ENCODE data around the gene DLD. TPM values are rescaled to one million over a fixed set of nuclear protein-coding genes. Genes with fewer than 3 reads are reported as not detected.
A peak's percentile ranks its signal among the peaks of the same experiment; 100 is the strongest.

The DLD gene
- total and polyA plus RNA-seq, 4 donors = 49.4 to 121 (median 67.1) TPM

DNA sequence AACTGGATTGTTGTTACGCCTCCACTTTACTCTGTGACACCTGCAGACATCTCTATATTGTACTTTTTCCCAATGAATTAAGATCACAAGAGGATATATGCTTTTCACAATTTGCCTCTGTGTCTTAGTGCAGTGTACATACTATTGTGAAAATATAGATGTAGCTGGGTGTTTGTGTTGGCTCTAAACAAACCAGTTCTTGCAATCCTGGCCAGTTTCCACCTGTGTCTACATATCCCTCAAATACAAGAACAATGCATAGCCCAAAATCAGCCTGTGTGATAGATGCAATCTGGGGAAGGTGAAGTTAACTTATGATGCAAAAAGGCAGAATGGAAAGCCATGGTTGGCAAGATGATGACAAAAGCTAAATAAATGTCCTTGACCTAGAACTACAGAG, 36.5 kb upstream of the DLD start:
- no peaks in the 10 kb centered on the region for H3K9me3 ChIP-seq (ENCODE audit: control insufficient read depth in 4 of 4, low read length in 3 of 4)
- WGBS = 98% methylated on average over 1 of the region's 1 CpG
- no peaks in the 10 kb centered on the region for H3K27me3 ChIP-seq (ENCODE audit: control insufficient read depth in 4 of 4, insufficient read depth in 4 of 4, low read length in 3 of 4)
- no peak overlapping the region for H3K9ac ChIP-seq (ENCODE audit: low read depth in 1 of 2, low read length in 2 of 2)
- H3K4me3 ChIP-seq (ENCODE audit: low read depth in 1 of 3, low read length in 3 of 3) = no peak overlapping the region
- no peaks in the 10 kb centered on the region for H3K36me3 ChIP-seq (ENCODE audit: control insufficient read depth in 4 of 4, insufficient read depth in 3 of 4, low read depth in 1 of 4, low read length in 3 of 4)
- H3K4me1 ChIP-seq (ENCODE audit: control insufficient read depth in 4 of 4, insufficient read depth in 4 of 4, low read length in 3 of 4) = peaks cover 2 to 14% (median 10%) of the 10 kb centered on the region in 4 donors
- TF ChIP-seq FOXA1 (IDR thresholded peaks at IDR 0.05) = no peak
- TF ChIP-seq RXRA (IDR thresholded peaks at IDR 0.05) = no peak
- TF ChIP-seq FOXA2 (IDR thresholded peaks at IDR 0.05) = no peak
- TF ChIP-seq NR2F2 (IDR thresholded peaks at IDR 0.05) = no peak
- TF ChIP-seq, protein P1, sequence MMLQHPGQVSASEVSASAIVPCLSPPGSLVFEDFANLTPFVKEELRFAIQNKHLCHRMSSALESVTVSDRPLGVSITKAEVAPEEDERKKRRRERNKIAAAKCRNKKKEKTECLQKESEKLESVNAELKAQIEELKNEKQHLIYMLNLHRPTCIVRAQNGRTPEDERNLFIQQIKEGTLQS (IDR thresholded peaks at IDR 0.05) = no peak
- no peak overlapping the region for H3K27ac ChIP-seq (ENCODE audit: low read depth in 1 of 2, low read length in 2 of 2)
- DNase-seq (ENCODE audit: low spot score) = no peak

DNA sequence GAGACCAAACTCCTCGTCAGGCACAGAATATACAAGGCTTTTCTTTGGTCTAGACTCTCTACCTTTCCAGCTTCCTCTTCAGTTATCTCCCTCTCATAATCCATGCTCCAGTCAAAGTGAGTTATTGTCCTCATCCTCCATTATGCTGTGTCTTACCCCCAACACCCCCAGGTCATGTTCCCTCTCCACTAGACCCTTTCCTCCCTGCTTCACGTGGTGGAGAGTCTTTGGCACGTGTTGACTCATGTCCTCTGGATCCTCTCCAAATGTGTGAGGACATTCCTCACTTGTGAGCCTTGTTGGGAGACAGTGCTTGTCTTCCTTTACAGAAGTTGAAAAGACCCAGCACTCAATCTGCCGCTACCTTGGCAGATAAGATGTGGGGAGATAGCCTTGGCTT, 36.0 kb upstream of the DLD start:
- WGBS = 59% methylated on average over 4 of the region's 4 CpGs
- peaks cover 2 to 19% (median 15%) of the 10 kb centered on the region in 4 donors for H3K4me1 ChIP-seq (ENCODE audit: control insufficient read depth in 4 of 4, insufficient read depth in 4 of 4, low read length in 3 of 4)
- no peaks in the 10 kb centered on the region for H3K9me3 ChIP-seq (ENCODE audit: control insufficient read depth in 4 of 4, low read length in 3 of 4)
- no peaks in the 10 kb centered on the region for H3K27me3 ChIP-seq (ENCODE audit: control insufficient read depth in 4 of 4, insufficient read depth in 4 of 4, low read length in 3 of 4)
- no peak for DNase-seq (ENCODE audit: low spot score)
- H3K27ac ChIP-seq (ENCODE audit: low read depth in 1 of 2, low read length in 2 of 2) = no peak overlapping the region
- TF ChIP-seq, protein P2, sequence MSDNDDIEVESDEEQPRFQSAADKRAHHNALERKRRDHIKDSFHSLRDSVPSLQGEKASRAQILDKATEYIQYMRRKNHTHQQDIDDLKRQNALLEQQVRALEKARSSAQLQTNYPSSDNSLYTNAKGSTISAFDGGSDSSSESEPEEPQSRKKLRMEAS (IDR thresholded peaks at IDR 0.05) = no peak
- TF ChIP-seq, protein P3, sequence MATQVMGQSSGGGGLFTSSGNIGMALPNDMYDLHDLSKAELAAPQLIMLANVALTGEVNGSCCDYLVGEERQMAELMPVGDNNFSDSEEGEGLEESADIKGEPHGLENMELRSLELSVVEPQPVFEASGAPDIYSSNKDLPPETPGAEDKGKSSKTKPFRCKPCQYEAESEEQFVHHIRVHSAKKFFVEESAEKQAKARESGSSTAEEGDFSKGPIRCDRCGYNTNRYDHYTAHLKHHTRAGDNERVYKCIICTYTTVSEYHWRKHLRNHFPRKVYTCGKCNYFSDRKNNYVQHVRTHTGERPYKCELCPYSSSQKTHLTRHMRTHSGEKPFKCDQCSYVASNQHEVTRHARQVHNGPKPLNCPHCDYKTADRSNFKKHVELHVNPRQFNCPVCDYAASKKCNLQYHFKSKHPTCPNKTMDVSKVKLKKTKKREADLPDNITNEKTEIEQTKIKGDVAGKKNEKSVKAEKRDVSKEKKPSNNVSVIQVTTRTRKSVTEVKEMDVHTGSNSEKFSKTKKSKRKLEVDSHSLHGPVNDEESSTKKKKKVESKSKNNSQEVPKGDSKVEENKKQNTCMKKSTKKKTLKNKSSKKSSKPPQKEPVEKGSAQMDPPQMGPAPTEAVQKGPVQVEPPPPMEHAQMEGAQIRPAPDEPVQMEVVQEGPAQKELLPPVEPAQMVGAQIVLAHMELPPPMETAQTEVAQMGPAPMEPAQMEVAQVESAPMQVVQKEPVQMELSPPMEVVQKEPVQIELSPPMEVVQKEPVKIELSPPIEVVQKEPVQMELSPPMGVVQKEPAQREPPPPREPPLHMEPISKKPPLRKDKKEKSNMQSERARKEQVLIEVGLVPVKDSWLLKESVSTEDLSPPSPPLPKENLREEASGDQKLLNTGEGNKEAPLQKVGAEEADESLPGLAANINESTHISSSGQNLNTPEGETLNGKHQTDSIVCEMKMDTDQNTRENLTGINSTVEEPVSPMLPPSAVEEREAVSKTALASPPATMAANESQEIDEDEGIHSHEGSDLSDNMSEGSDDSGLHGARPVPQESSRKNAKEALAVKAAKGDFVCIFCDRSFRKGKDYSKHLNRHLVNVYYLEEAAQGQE (IDR thresholded peaks at IDR 0.05) = no peak
- no peak overlapping the region for H3K9ac ChIP-seq (ENCODE audit: low read depth in 1 of 2, low read length in 2 of 2)
- no peaks in the 10 kb centered on the region for H3K36me3 ChIP-seq (ENCODE audit: control insufficient read depth in 4 of 4, insufficient read depth in 3 of 4, low read depth in 1 of 4, low read length in 3 of 4)
- H3K4me3 ChIP-seq (ENCODE audit: low read depth in 1 of 3, low read length in 3 of 3) = no peak overlapping the region

DNA sequence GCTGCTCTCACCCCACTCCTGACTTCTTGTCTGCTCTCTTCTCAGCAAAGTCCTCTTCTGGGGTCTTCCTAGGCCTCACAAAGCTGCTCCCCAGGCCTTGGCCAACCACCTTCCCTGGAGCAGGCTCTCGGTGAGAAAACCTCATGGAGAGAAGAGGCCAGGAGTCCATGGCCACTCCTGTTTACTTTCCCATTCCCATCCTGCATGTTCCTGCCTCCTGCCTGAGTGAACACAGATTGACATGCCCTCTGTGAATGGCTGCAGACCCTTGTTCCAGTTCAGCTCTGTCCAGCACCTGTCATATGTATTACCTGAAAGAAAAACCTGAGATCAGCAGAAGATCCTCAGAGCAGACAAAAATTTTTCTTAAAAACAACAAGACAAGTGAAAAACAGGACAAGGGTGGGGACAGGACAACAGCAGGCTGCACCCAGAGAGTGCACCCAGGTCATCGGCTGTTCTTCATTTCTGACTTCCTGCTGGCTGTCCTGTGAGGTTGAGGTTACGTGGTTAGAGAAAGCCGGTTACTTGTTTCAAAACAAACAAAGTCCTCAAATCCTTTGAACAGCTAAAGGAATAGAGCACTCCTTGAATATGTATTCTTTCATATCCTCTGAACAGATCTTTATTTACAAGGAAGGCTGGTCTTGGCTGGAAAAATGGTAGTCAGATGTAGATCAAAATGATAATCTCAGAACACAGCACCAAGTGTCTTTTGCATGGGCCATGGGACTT, 34.0 kb upstream of the DLD start:
- WGBS = 19% methylated on average over 4 of the region's 4 CpGs
- Histone ChIP-seq H3K27ac (ENCODE audit: low read depth in 1 of 2, low read length in 2 of 2) (peak overlapping the region in 1 of 2 donors; percentile 9), H3K36me3 (ENCODE audit: control insufficient read depth in 4 of 4, insufficient read depth in 3 of 4, low read depth in 1 of 4, low read length in 3 of 4) (no peaks in the 10 kb centered on the region), H3K4me1 (ENCODE audit: control insufficient read depth in 4 of 4, insufficient read depth in 4 of 4, low read length in 3 of 4) (peaks cover 4 to 38% (median 29%) of the 10 kb centered on the region in 4 donors), H3K4me3 (ENCODE audit: low read depth in 1 of 3, low read length in 3 of 3) (no peak overlapping the region), H3K27me3 (ENCODE audit: control insufficient read depth in 4 of 4, insufficient read depth in 4 of 4, low read length in 3 of 4) (no peaks in the 10 kb centered on the region), H3K9ac (ENCODE audit: low read depth in 1 of 2, low read length in 2 of 2) (no peak overlapping the region), H3K9me3 (ENCODE audit: control insufficient read depth in 4 of 4, low read length in 3 of 4) (no peaks in the 10 kb centered on the region)
- TF ChIP-seq, protein P3 (IDR thresholded peaks at IDR 0.05) = peak; percentile 41
- TF ChIP-seq RXRA (IDR thresholded peaks at IDR 0.05) (peak in 1 of 2 donors; percentile 60), EGR1 (IDR thresholded peaks at IDR 0.05; ENCODE audit: low read depth in 2 of 2) (no peak), RAD21 (IDR thresholded peaks at IDR 0.05) (no peak), HNF4A (conservative IDR thresholded peaks at IDR 0.05) (peak; percentile 64 to 70), YY1 (IDR thresholded peaks at IDR 0.05) (peak; percentile 15), FOXA1 (IDR thresholded peaks at IDR 0.05) (peak; percentile 66), JUND (IDR thresholded peaks at IDR 0.05) (peak in 1 of 2 donors; percentile 19), FOXA2 (IDR thresholded peaks at IDR 0.05) (peak; percentile 81), SP1 (IDR thresholded peaks at IDR 0.05) (peak; percentile 52)
- TF ChIP-seq, protein P1 (IDR thresholded peaks at IDR 0.05) = no peak
- TF ChIP-seq, protein P2 (IDR thresholded peaks at IDR 0.05) = no peak
- no peak for DNase-seq (ENCODE audit: low spot score)

Data from liver (tissue), 9 donors.